Effector CD8-positive, alpha-beta T cell (primary cell): ENCODE data around the gene UBE2M.
"Not testable (repeated sequence)": the region's sequence is repeated elsewhere in the genome, so short reads cannot be mapped to it uniquely, and the experiment has no call there.

ENCODE experiments used
- DNase-seq: peaks from one replicate; lab custom pipeline; 2025; lab: John Stamatoyannopoulos, UW
- total RNA-seq, 4 experiments: gene quantifications; one replicate each; lab custom pipeline; 2026; lab: John Stamatoyannopoulos, UW

Gene UBE2M
- total RNA-seq = 46.3 to 62.4 (median 51.9) reads per million in 4 experiments

- DNase-seq = no peak
Measured at GRCh38 chr19:58558066-58558622, at the start of gene UBE2M. TSS of gene UBE2M (minus strand) at chr19:58558611. CDS start at chr19:58558381, 230 bp downstream.

GRCh38 chr19:58607213-58607612, 48.8 kb upstream of the UBE2M start:
- DNase-seq = not testable (repeated sequence)

GRCh38 chr19:58606251-58606896, 48.0 kb upstream of the UBE2M start:
- not testable (repeated sequence) for DNase-seq

GRCh38 chr19:58586133-58586765, 27.8 kb upstream of the UBE2M start:
- DNase-seq = no peak

- no peak for DNase-seq
Measured at GRCh38 chr19:58585442-58586132, 27.2 kb upstream of the UBE2M start.

- DNase-seq = no peak
Measured at GRCh38 chr19:58584498-58585441, 26.4 kb upstream of the UBE2M start.

GRCh38 chr19:58582985-58583384, 24.6 kb upstream of the UBE2M start:
- no peak for DNase-seq

- no peak for DNase-seq
Measured at GRCh38 chr19:58581227-58582141, 23.1 kb upstream of the UBE2M start.

GRCh38 chr19:58579473-58580142, 21.2 kb upstream of the UBE2M start:
- no peak for DNase-seq

GRCh38 chr19:58578012-58578925, 19.9 kb upstream of the UBE2M start:
- DNase-seq = no peak

GRCh38 chr19:58577581-58577980, 19.2 kb upstream of the UBE2M start:
- DNase-seq = not testable (repeated sequence)

- DNase-seq = no peak
Measured at GRCh38 chr19:58575183-58576041, 17.0 kb upstream of the UBE2M start.

- DNase-seq = no peak
Measured at GRCh38 chr19:58573658-58574164, 15.3 kb upstream of the UBE2M start.

GRCh38 chr19:58572818-58573657, 14.6 kb upstream of the UBE2M start, which contains the start of gene MZF1:
TSS of gene MZF1 (minus strand) at chr19:58573335. CDS start at chr19:58571389, 1,946 bp downstream.
- DNase-seq = no peak

GRCh38 chr19:58572026-58572817, 13.8 kb upstream of the UBE2M start:
- no peak for DNase-seq

GRCh38 chr19:58571575-58571947, 13.2 kb upstream of the UBE2M start:
- no peak for DNase-seq
